Measurements from ENCODE around the gene NABP2. TPM values are rescaled to one million over a fixed set of nuclear protein-coding genes. Genes with fewer than 3 reads are reported as not detected.
A peak's percentile ranks its signal among the peaks of the same experiment; 100 is the strongest.

The NABP2 gene
- 10 to 100 TPM; 27.5 to 30.4 TPM for total RNA-seq
- 40.8 TPM for polyA plus RNA-seq (ENCODE audit: insufficient read depth, low read depth, low replicate concordance)
- long read RNA-seq, donor 1, transcript NABP2-203 (6 exons, 1,775 nt): minor isoform, 10 of 49 reads
- long read RNA-seq, donor 1, transcript NABP2-201 (7 exons, 1,417 nt): major isoform, 13 of 49 reads
- long read RNA-seq, donor 1, partial matches to known transcripts: 20 of 49 reads
- long read RNA-seq, donor 1, other reads (novel, unspliced or antisense): 0 of 49 reads
- long read RNA-seq, donor 2, transcript NABP2-201 (7 exons, 1,417 nt): major isoform, 5 of 11 reads
- long read RNA-seq, donor 2, partial matches to known transcripts: 5 of 11 reads
- long read RNA-seq, donor 2, other reads (novel, unspliced or antisense): 0 of 11 reads

DNA sequence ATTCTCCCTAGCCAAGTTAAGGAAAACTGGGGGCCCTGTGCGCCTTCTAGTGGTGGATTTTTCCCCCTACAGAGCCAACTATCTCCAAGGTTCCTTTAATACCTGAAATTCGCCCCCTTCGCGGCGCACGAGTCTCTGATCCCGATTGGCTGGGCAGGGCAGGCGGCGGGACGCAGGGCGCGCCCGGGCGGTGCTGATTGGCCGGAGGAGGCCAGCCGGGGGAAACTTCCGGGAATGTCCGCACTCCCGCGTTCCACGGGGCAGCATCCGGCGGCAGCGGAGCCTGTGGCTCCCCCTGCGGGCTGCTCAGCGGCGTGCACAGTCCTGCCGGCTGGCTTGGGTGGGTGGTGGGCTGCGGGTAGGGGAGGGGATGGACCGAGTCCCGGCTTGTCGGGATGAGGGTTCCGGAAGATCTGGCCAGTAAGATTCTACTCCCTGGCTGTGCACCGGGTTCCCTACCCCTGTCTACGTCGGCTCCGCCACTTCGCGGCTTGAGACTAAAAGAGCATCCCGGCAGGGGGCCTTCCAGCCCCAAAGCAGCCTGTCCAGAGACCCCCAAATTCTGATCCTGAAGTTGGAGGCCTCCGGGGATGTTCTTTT lies at the start of gene NABP2:
Gene NABP2, plus strand, starts transcription at position 241 of the 600 bp plus-strand sequence. CDS start 515 bp downstream, outside the sequence.
- Histone ChIP-seq H3K36me3 (ENCODE audit: low read depth, missing control alignments) (no peaks in the 10 kb centered on the region), H3K9me3 (no peaks in the 10 kb centered on the region), H3K4me3 (peak within 1 kb of the TSS; percentile 47 to 68), H3K27me3 (no peaks in the 10 kb centered on the region), H3K27ac (peak within 1 kb of the TSS; percentile 47 to 98), H3K4me1 (peaks cover 37% of the 10 kb centered on the region)
- intact Hi-C loops (cut with DNase I; ENCODE audit: low total_unique reads): no loop called here
- peak; percentile 98 for DNase-seq
- WGBS, 2 donors: 0 to 1% methylated on average over 12 to 26 of the region's 41 CpGs
- no peak for TF ChIP-seq POLR2A (IDR thresholded peaks at IDR 0.05)
- TF ChIP-seq, protein P1, sequence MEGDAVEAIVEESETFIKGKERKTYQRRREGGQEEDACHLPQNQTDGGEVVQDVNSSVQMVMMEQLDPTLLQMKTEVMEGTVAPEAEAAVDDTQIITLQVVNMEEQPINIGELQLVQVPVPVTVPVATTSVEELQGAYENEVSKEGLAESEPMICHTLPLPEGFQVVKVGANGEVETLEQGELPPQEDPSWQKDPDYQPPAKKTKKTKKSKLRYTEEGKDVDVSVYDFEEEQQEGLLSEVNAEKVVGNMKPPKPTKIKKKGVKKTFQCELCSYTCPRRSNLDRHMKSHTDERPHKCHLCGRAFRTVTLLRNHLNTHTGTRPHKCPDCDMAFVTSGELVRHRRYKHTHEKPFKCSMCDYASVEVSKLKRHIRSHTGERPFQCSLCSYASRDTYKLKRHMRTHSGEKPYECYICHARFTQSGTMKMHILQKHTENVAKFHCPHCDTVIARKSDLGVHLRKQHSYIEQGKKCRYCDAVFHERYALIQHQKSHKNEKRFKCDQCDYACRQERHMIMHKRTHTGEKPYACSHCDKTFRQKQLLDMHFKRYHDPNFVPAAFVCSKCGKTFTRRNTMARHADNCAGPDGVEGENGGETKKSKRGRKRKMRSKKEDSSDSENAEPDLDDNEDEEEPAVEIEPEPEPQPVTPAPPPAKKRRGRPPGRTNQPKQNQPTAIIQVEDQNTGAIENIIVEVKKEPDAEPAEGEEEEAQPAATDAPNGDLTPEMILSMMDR (IDR thresholded peaks at IDR 0.05): peak; percentile 83 to 98 (median 90)

- H3K4me1 ChIP-seq: no peaks in the 10 kb centered on the region
- H3K4me3 ChIP-seq: no peak overlapping the region
- no peaks in the 10 kb centered on the region for H3K27me3 ChIP-seq
- H3K27ac ChIP-seq: no peak overlapping the region
- no peak for TF ChIP-seq POLR2A (IDR thresholded peaks at IDR 0.05)
- TF ChIP-seq, protein P1 (IDR thresholded peaks at IDR 0.05): no peak
- no peaks in the 10 kb centered on the region for H3K9me3 ChIP-seq
- WGBS, 2 donors: 91 to 97% methylated on average over 3 of the region's 3 CpGs
- intact Hi-C loops (cut with DNase I; ENCODE audit: low total_unique reads): no loop called here
- DNase-seq: no peak
- H3K36me3 ChIP-seq (ENCODE audit: low read depth, missing control alignments): no peaks in the 10 kb centered on the region
Measured at GRCh38 chr12:56178347-56178746, 45.8 kb upstream of the NABP2 start.

DNA sequence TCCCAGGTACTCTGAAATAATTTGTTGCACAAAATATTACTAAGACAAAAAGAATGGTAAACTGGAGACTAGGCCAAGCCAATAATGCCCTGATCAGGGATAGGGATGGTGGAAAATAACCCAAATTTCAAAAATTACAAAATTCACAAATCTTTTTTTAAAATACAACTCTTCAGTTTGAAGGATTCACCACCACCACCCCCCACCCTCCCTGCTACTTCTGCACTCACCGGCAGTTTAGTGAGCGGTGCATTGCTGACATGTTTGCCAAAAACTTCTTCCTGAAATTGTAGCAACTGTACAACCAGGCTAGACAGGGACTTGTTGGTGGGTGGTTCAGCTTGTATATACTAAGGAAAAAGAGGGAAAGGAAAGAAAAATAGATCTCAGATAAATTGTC lies 37.2 kb upstream of the NABP2 start:
- intact Hi-C loops (cut with DNase I; ENCODE audit: low total_unique reads): no loop called here
- no peak for DNase-seq
- WGBS, 2 donors: 48 to 50% methylated on average over 2 of the region's 2 CpGs
- H3K27ac ChIP-seq: no peak overlapping the region
- H3K4me3 ChIP-seq: no peak overlapping the region
- H3K4me1 ChIP-seq: peaks cover 15% of the 10 kb centered on the region
- H3K36me3 ChIP-seq (ENCODE audit: low read depth, missing control alignments): no peaks in the 10 kb centered on the region
- no peaks in the 10 kb centered on the region for H3K27me3 ChIP-seq
- no peak for TF ChIP-seq POLR2A (IDR thresholded peaks at IDR 0.05)
- TF ChIP-seq, protein P1 (IDR thresholded peaks at IDR 0.05): no peak
- H3K9me3 ChIP-seq: no peaks in the 10 kb centered on the region

- Histone ChIP-seq H3K4me3 (peak overlapping the region; percentile 80 to 89), H3K27me3 (no peaks in the 10 kb centered on the region), H3K27ac (peak overlapping the region; percentile 82 to 92), H3K4me1 (peaks cover 15% of the 10 kb centered on the region), H3K36me3 (ENCODE audit: low read depth, missing control alignments) (no peaks in the 10 kb centered on the region), H3K9me3 (no peaks in the 10 kb centered on the region)
- DNase-seq: no peak
- intact Hi-C loops (cut with DNase I; ENCODE audit: low total_unique reads): loop anchor here (2.0 kb wide), 1 partner anchor 69 kb away; the partner anchor contains the start of gene ZC3H10
- TF ChIP-seq POLR2A (IDR thresholded peaks at IDR 0.05): no peak
- TF ChIP-seq, protein P1 (IDR thresholded peaks at IDR 0.05): no peak
- WGBS, 2 donors: 7 to 10% methylated on average over 10 of the region's 10 CpGs
Measured at GRCh38 chr12:56188131-56188777, 35.9 kb upstream of the NABP2 start.

All from testis (tissue), 5 donors.